CD4-positive, alpha-beta T cell treated with Interleukin-10 for 1 hour (primary cell): Measurements from ENCODE around the gene FARP2.
"Not testable (repeated sequence)": the region's sequence is repeated elsewhere in the genome, so short reads cannot be mapped to it uniquely, and the experiment has no call there.

Experiments
- DNase-seq: peaks from one replicate; pipeline ENCODE4 v3.0.0-alpha.2; 2020

Gene FARP2

DNA sequence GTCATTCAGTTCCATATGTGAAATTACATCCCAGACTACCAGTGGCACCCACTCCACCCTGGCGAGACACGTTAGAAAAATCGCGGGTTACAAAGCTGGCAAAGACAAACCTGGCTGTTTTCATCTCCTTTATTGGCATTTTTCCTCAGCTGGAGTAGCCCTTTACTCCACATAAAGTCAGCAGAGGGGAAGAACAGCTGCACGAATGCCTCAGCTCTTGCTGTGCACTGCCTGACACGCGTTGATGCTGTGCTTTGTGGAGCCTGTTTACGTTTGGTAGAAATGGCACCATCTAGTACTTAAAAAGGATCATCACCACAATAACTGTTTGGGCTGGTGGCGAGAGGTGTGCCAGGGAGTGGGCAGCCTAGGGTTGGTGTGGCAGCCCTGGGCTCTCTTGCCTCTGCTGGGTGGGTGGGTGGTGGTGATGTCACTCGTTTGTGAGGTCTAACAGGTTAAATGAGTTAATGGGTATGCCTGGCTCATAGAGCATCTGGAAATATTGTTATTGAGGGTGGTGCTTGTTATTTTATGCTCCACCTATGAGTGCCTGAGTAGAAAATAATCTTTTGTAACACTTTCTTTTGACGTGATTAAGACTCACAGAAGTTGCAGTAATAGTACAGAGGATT lies 16.4 kb downstream of the FARP2 start:
- no peak for DNase-seq

DNA sequence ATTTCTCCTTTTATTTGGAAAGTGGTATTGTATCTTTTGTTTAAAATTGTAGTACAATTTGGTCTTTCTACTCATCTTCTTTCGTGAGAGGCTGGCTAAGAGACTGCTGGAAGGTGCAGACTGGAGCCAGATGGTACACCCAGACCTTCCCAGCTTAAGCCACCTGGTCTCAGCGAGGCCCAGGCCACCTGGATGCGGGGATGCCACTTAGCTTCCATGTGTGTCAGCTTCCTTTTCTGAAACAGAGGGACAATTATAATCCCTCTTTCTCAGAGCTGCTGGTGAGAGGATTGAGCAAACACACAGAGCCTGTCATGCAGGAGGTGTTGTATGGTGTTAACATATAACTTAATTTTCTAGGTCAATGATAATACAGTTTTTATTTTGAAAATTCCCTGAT lies 17.4 kb downstream of the FARP2 start:
- DNase-seq: no peak

DNA sequence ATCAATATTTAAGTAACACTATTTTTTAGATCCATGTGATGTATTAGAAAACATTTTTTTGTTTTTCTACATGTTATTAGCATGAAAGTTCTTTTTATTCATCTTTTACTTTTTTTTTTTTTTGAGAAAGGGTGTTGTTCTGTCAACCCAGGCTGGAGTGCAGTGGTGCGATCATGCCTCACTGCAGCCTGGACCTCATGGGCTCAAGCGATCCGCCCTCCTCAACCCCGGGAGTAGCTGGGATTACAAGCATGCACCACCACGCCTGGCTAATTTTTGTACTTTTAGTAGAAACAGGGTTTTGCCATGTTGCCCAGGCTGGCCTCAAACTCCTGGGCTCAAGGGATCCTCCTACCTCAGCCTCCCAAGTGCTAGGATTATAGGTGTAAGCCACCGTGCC lies 17.8 kb downstream of the FARP2 start:
- not testable (repeated sequence) for DNase-seq

DNA sequence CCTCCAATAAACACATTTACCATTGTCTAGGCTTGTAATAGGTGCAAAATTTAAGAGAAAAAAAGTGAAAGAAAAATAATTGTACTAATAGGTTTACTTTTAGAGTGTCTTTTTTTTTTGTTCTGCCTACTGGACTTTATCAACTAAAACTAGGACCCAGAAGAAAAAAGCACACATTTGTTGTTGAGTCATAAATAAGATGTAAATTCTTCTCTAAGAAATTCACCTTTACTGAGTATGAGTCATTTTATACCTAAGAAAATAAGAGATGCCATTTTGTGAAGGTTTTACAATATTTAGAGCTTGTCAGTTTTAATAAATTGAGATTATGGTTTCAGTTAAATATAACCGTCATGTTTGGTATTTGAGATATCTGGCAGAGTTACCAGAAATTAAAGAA lies 19.2 kb downstream of the FARP2 start:
- DNase-seq: no peak

DNA sequence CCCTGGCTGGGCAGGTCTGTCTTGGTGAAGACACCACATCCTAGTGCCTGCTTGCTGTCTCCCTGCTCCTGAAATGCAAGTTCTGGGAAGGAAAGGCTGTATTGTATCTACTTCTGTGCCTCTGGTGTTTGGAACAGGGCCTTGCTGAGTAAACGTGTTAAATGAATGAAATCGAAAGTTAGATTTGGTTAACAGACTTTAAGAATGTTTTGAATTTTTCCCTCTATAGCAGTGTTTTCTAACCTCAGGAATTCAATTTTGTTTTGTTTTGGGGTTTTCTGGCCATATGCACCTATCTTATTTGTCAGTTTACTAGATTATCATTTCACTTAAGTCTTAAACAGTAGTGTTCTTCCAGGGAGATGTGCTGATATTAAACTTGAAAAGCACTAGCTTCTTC lies 20.7 kb downstream of the FARP2 start:
- no peak for DNase-seq

DNA sequence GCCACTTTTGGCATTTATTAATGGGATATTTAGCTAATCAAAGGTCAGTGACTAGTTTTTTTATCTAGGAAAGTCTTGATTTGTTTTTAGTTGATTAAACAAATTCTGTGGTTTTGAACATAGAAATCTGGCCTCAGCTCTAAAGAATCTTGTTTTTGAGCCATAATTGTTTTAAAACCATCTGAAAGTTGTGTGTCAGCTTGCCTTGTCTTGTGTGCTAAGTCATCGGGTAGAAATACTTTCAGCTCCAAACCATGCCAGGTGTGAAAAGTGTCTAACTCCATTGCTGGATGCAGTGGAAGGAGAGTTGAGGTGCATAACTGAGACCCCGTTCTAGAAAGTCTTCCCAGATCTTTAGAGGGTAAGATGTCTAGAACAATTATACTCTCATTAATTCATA lies 22.7 kb downstream of the FARP2 start:
- no peak for DNase-seq

DNA sequence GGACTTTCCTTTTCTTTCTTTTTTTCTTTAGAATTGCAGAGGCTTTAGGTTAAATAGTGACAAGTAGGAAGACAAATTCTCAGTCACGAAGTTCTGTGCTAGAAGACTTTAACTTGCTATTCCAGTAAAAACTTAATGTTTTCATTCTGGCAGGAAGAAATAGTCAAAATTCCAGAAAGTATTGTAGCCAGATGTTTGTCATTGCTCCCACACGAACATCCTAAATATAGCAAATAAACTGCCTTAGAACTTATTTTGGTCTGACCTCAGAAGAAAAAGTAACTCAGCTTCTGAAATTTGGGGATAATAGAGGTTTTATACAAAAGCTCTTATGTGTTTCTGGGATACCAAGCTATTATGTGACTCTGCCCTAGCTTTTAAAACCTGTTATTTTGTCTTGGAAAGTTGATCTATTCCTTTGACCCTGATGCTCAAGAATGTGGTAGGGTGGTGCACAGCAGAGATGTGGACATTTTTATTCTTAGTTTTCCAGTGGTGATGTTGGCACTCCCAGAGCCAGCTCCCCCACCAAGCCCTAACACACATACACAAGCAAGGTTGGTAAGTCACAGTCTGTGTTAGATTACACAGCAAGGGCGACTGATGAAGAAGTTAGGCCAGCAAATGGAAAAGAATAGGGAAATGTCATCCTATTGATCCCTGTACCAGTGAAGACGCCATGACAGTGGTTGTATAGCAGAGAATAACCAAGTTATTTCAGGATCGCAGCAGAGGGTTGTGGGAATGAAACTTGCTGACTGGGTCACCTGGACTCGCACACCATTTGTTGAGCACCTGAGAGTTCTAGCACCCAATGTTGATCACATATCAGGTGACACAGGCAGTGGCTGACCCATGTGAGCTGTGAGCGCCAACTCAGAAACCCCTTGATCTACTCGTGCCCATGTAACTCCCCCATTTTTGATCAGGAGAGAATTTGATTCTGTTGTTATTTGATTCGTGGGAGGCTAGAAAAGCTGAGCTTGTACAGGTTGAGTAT lies 23.7 kb downstream of the FARP2 start:
- no peak for DNase-seq

DNA sequence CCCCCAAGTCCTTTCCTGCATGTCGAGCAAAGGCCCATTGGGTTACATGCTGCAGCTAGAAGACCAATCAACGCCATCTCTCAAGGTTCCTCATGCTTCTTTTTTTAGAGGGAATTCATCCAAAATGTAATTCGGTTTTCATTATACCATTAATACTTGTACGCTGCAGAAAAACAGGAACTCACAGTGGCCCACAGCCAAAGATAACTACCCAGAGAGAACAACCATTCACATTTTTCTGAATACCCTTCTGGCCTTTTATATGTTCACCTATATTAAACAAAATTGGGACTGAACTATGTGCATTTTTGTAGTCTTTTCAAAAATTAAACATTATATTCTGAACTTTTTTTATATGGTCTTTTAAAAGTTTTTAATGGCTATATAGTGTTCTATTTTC lies 25.8 kb downstream of the FARP2 start:
- DNase-seq: no peak

DNA sequence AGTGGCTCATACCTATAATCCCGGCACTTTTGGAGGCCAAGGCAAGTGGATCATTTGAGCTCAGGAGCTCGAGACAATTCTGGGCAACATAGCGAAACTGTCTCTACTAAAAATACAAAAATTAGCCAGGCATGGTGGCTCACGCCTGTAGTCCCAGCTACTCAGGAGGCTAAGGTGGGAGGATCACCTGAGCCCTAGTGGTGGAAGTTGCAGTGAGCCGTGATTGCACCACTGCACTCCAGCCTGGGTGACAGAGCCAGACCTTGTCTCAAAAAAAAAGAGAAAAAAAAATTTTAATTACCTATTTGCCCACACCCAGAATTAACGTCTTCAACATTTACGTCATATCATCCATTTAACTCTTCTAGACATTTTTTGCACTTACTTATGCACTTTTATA lies 29.4 kb downstream of the FARP2 start:
- not testable (repeated sequence) for DNase-seq

DNA sequence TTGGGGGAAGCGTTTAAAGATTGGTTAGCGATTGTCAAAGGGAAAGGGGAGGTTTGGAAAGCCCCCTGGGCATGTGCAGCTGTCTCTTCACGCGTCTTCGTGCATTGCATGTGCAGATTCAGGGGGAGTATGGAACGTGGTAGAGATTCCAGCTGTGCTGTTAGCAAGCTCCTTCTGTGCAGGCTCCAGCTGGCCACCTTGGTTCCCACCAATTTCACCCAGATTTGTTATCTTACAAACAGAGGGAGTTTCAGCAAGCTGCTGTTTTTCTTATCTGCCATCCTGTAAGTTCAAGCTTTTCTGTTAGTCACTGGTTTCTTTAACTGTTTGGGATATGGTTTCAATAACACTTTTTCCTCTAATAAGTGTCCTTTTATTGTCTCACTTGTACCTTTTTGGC lies 30.4 kb downstream of the FARP2 start:
- no peak for DNase-seq

DNA sequence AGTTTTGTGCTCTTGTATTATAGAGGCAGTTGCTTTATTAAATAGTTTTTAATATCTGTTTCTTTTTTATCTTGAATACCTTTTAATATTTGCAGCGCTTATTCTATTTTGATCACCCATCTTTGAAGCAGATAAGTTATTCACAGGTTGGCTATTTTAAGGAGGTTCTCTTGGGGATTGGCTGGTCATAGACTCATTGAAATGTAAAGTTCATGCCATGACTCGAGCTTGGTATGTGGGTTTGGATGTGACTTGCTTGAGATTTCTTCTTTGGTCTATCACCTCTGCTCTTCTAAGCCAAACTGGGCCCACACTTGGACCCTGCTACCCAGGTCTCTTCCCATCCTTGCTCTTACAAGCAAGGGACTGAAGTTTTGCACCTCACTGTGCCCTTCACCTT lies 33.6 kb downstream of the FARP2 start:
- DNase-seq: no peak

DNA sequence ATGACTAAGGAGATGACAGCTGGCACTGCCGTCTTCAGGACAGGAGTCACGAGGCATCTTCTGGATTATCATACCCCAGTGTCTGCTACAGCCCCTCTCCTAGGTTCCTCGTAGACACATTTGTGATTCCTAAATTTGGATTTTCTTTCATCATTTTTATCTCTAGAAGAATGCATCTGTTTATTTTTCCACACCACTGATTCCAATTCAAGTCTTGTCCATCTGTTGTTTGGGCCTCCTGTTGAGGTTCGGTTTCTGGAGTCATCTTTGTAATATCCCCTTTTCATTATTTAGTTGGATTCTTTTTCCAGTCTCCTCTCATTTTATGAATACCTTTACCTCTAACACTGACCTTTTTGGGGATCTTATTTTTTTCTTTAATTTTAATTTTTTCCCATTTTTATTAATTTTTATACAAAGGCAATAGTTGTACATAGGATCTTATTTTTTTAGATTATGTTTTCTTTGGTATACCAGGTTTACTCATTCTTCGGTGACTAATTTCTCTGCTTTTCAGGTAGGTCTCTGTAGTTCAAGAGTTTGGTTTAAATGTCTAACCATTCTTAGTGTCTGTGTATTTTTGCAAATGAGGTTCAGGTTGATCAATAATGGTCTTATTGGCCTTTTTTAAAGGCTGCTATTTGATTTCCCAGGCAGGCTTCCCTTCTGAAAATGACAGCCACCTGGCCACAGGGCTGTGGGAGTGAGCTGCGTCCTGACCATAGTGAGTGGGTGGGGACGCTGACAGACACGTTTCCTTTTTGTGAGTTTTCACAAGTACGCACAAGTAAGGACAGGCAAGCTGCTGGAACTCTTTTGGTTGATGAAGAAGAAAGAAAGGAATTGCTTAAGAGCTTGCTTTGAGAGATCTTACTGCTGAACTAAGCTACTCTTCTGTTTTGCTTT lies 34.5 kb downstream of the FARP2 start:
- DNase-seq: no peak

DNA sequence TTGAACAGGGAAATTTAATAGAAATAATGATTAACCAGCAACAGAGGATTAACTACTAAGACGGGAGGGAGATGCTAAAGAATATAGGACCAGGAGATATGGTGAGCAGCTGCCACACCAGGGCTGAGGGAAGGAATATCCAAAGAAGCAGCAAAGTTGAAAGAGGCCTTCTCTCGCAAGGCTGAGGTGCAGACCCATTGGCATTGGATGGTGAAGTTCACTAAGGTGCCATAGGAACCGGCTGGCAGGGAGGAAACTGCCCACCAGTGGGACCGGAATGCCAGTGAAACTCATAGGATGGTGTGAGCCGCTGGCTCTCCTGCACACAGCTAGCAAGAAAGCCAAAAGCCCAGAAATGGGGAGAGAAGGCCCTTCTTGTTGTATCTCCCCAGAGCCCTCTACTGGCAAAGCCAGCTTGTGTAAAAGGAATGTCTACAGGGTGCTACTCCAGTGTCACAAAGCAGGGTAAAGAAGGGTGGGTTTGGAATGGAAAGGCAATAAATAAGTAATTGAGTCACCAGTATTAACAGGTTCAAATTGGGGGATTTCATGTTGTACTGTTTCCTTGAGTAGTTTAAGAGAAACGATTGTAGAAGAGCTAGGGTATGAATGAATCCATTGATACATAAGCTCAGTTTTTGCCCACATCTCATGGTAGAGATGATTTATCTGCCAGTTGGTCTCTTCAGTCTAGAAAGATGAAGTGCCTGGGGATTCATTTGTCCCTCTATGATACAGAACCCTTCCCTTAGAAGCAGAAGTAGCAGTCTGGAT lies 36.0 kb downstream of the FARP2 start:
- peak; percentile 24 for DNase-seq

DNA sequence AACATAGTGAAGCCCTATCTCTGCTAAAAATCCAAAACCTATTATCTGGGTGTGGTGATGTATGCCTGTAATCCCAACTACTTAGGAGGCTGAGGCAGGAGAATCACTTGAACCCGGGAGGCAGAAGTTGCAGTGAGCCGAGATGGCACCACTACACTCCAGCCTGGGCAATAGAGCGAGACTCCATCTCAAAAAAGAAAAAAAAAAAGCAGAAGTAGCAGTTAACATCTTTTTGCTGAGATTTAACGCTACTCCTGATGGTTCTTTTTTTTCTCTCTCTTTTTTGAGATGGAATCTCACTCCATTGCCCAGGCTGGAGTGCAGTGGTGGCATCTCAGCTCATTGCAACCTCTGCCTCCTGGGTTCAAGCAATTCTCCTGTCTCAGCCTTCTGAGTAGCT lies 36.7 kb downstream of the FARP2 start:
- DNase-seq: not testable (repeated sequence)

DNA sequence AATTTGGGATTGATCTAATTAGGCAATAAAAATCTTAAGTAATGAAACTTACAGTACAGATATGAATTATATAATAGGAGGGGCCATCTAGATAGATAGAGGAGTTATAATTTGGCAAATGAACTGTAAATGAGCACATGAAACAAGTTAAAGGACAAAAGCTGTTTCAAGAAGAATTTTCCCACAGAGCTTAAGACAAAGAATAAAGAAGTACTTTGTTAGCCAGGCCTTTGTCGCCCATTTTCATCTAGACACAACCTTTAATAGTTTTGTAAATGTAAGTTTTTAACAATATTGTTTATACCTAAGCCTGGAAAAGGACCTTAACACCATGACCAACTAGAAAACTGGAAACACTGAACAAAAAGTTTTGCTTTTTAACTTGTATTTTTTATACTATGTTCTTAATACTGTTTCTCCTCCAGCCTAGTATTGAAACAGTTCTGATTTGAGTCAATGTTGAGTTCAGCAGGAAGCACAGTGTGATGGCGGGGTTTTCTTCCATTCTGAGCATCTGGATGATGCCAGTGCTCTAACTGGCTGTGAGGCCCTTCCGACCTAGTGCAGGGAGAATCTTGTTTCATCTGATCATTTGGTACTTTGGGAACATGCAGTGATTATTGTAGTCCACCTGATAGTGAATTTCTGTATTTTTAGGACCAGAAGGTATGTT lies 37.6 kb downstream of the FARP2 start:
- DNase-seq: no peak

DNA sequence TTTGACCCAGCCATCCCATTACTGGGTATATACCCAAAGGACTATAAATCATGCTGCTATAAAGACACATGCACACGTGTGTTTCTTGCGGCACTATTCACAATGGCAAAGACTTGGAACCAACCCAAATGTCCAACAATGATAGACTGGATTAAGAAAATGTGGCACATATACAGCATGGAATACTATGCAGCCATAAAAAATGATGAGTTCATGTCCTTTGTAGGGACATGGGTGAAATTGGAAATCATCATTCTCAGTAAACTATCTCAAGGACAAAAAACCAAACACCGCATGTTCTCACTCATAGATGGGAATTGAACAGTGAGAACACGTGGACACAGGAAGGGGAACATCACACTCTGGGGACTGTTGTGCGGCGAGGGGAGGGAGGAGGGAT lies 40.7 kb downstream of the FARP2 start:
- DNase-seq: not testable (repeated sequence)

DNA sequence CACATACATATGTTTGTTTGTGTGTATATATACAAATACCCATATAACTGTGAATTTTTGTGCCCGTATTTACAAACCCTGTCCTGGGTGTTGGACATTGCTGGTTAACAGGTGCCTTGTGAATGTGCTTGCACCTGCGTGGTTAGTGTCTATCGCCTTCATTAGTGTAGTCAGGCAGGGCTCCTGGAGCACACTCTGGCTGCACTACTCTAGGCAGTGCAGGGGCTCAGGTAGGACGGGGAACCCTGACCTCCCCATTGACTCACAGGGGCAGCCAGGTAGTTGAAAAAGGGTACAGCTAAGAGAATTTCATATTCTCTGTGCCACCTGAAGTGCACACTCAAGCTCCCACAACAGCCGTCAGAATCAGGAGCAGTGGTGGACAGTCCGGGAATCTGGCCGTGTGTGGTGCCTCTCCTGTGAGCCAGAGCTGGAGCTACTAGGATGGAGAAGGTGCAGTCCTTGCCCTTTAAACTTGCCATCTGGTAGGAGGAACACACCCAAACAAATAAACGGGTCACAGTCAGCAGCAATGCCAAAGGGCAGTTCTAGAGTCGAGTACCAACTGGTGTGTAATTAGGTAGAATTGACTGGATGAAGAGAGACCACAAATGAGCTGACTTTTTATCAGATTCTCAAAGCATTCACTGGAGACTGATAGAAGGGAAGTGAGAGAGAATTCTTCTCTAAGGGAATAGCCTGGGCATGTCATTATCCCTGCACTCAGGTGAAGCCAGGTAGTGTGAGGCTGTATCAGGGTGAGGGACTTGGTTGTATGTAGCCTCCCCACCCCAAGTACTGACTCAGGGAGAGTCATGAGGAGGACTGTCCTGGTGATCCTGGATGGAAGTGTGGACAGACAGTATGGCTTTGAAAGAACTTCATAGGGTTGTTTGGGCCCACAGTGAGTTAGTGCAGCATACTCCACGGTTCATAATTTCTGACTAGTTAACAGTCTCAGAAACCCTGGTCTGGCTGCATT lies 44.1 kb downstream of the FARP2 start:
- no peak for DNase-seq

DNA sequence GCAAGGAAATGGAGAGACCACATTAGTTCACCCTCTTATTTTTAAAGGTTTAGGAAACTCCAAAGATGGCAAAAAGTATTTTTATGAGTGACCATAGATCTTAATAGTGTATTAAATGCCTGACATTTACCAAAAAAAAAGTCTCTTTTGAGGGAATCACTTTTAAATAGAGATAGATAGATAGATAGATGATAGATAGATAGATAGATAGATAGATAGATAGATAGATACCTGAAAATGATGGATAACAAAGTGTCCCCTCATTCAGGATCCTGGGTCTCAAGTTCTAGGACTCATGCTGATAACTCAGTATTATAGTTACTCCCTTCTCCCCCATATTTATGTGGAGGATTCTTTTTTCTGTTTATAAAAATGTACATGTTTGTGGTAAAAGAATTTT lies 52.8 kb downstream of the FARP2 start:
- DNase-seq: no peak

DNA sequence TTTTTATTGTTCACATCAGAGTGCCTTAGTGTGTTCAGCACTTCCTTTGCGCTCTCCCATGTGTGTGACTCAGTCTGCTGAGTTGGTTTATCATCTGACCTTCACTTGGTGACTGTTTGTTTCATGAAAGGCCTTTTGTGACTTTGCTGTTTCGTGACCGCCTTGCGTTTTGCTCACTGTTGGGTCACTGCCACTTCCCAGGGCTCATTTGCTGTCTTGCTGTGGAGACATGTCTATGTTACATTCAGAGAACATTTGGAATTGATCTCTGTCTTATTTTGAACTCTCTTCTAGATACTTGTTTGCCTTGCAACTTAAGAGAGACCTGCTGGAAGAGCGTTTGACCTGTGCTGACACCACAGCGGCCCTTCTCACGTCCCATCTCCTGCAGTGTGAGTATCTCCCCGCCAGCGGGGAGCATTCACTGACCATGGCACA lies 54.7 kb downstream of the FARP2 start:
- no peak for DNase-seq

DNA sequence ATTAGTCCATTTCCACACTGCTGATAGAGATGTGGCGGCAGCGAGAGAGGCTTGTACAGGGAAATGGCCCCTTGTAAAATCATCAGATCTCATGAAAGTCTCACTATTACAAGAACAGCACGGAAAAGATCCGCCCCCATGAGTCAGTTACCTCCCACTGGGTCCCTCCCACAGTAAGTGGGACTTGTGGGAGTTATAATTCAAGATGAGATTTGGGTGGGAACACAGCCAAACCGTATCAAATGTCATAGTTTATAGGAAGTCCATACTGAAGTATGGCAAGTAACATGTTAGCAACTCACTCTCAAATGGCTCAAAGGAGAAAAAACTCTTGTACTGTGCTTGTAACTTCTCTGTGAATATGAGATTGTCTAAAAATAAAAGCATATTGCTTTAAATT lies 56.1 kb downstream of the FARP2 start:
- no peak for DNase-seq

DNA sequence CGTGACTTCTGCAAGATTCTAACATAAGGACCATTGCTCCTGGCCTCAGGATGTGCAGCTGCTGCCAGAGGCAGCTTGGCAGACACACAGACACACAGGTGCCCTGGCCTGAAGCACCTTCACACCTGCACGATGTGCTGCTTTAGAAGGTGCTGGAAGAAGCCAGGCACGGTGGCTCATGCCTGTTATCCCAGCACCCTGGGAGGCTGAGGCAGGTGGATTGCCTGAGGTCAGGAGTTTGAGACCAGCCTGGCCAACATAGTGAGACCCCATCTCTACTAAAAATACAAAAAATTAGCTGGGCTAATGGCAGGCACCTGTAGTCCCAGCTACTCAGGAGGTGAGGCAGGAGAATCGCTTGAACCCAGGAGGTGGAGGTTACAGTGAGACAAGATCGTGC lies 57.4 kb downstream of the FARP2 start:
- not testable (repeated sequence) for DNase-seq
